Hematopoietic multipotent progenitor cell treated with erythropoietin and hydrocortisone succinate and interleukin-3 and kit ligand, for 17 days (in vitro differentiated cells): ENCODE data around the gene TGFA.

Source experiments
- DNase-seq: peaks from one replicate; pipeline ENCODE4 v3.0.0-alpha.2; 2015; ENCODE audit warnings: low spot score

TGFA gene

GRCh38 chr2:70417011-70417410, 136.6 kb downstream of the TGFA start:
- no peak for DNase-seq

- no peak for DNase-seq
Measured at GRCh38 chr2:70412294-70413070, 141.1 kb downstream of the TGFA start.

GRCh38 chr2:70411483-70412125, 142.0 kb downstream of the TGFA start:
- no peak for DNase-seq

- DNase-seq: no peak
Measured at GRCh38 chr2:70403267-70404053, 150.2 kb downstream of the TGFA start.

- DNase-seq: no peak
Measured at GRCh38 chr2:70400539-70400938, 153.1 kb downstream of the TGFA start.

GRCh38 chr2:70399046-70399445, 154.6 kb downstream of the TGFA start:
- no peak for DNase-seq
